Heart right ventricle (tissue), 16 donors: ENCODE measurements around the gene PLEKHA5. TPM values are rescaled to one million over a fixed set of nuclear protein-coding genes. Genes with fewer than 3 reads are reported as not detected.
A peak's percentile ranks its signal among the peaks of the same experiment; 100 is the strongest.

Experiments
- ATAC-seq, 8 donors: fragments of 200-7000 bp; cut with Tn5 transposase; one replicate each; pipeline ENCODE4 v1.9.1; 2020; ENCODE audit warnings: mild to moderate bottlenecking in 8 of 8, moderate library complexity in 8 of 8, moderate number of reproducible peaks in 1 of 8
- DNase-seq, 2 donors: peaks; one replicate each; pipeline ENCODE4 v3.0.0-alpha.2; 2020
- H3K27ac ChIP-seq, 10 donors: fragments of 200-600 bp; sonication (generic) in 2 of 10; one replicate each; pipeline versions ENCODE4 v1.5.0 to v1.8.0; 2020 to 2022; ENCODE audit warnings: mild to moderate bottlenecking in 3 of 10
- H3K27me3 ChIP-seq, 7 donors: fragments of 200-600 bp; one replicate each; pipeline ENCODE4 v1.8.0; 2021 to 2022; ENCODE audit warnings: mild to moderate bottlenecking in 2 of 7
- H3K36me3 ChIP-seq, 9 donors: fragments of 200-600 bp; sonication (generic) in 1 of 9; one replicate each; pipeline versions ENCODE4 v1.5.0 to v1.8.0; 2020 to 2022; ENCODE audit warnings: mild to moderate bottlenecking in 2 of 9
- H3K4me1 ChIP-seq, 9 donors: fragments of 200-600 bp; sonication (generic) in 1 of 9; one replicate each; pipeline versions ENCODE4 v1.5.0 to v1.8.0; 2020 to 2022; ENCODE audit warnings: mild to moderate bottlenecking in 4 of 9
- H3K4me3 ChIP-seq, 10 donors: fragments of 200-600 bp; sonication (generic) in 2 of 10; one replicate each; pipeline versions ENCODE4 v1.5.0 to v1.8.0; 2020 to 2022; ENCODE audit warnings: mild to moderate bottlenecking in 7 of 10, moderate library complexity in 2 of 10
- H3K9me3 ChIP-seq, 11 donors: fragments of 200-600 bp in 10 of 11; sonication (generic) in 2 of 11; one replicate each; pipeline versions ENCODE4 v1.5.0 to v1.8.0; 2013 to 2022; ENCODE audit warnings: mild to moderate bottlenecking in 2 of 11, control low read depth in 1 of 11, moderate library complexity in 1 of 11
- CTCF ChIP-seq, 9 donors: fragments of 200-600 bp; sonication (generic) in 2 of 9; IDR thresholded peaks; one replicate each; pipeline versions ENCODE4 v1.5.0 to v1.8.0; 2021 to 2022; ENCODE audit warnings: antibody characterized with exemption in 9 of 9, mild to moderate bottlenecking in 5 of 9, moderate library complexity in 1 of 9
- WGBS, 2 donors: extraction: QIAGEN DNeasy Blood & Tissue Kit; methylation state at CpG; one replicate each; pipeline ENCODE4 v1.1.7; 2013; ENCODE audit warnings: inconsistent platforms in 1 of 2; 5-methylcytosine and 5-hydroxymethylcytosine counted together
- intact Hi-C, 10 donors: fragments of 100-400 bp; cut with DNase I; formaldehyde crosslinking; loops; one replicate each; pipeline versions ENCODE4 v1.11.1 to v1.14.2; 2022
- polyA plus RNA-seq, 2 donors: library from polyadenylated mRNA; stranded (reverse); fragments of 200-250 nt; gene quantifications; one replicate each; pipeline ENCODE4 v1.2.3, GENCODE V29; 2013
- total RNA-seq, 10 donors: library from RNA; stranded (reverse); fragmentation: NEBNext Ultra II Directional in 3 of 10; extraction: Animal tissue kit (Norgen Biotek cat#: 25700) in 3 of 10; gene quantifications; one replicate each; pipeline versions ENCODE4 v1.2.1 to v1.2.4, GENCODE V29; 2021 to 2023
- donor health status: Arrhythmogenic right ventricular cardiomyopathy.
- donor health status: ischemic (EF 13 %, LVEDD 7.1; RV severe dilation, severe dysfunction).
- donor health status: healthy with polysubstance abuse.
- donor health status: DM: no; HTN: yes; CAD: no.
- donor health status: DM: no; HTN: no; CAD: no.
- donor health status: ischemic (EF 25% LVEDD 6.9; RV normal size, moderate dysfunction).
- donor health status: ischemic (EF 25% LVEDD 5.7; RV mildly dilated, moderate dysfunction).
- donor health status: healthy.
- donor health status: DM: yes; HTN: yes; CAD: no.
- donor health status: Ischemic cardiomyopathy.
- donor health status: ischemic (EF 35%, LVEDD 5.7; RV mildly dilated, moderate dysfunction).
- donor health status: nonischemic (EF 11% LVEDD 7.7; RV severe dilation, severe dysfunction).
- donor health status: DM: yes; HTN: yes; CAD: no.
- donor health status: PGD.
- donor health status: ischemic (EF 29% LVEDD 5.4; RV normal size, mild dysfunction).
- donor health status: nonischemic (EF 23%, LVEDD 6.1; RV moderate dilation, normal function).

Gene PLEKHA5
- total and polyA plus RNA-seq, 12 donors: 11.8 to 77.1 (median 61.8) TPM

- WGBS, 2 donors: 71% methylated on average over 6 of the region's 6 CpGs
- H3K4me1 ChIP-seq: peaks cover 0 to 46% (median 28%) of the 10 kb centered on the region in 9 donors
- H3K9me3 ChIP-seq: no peaks in the 10 kb centered on the region
- peak overlapping the region in 1 of 10 donors; percentile 16 for H3K27ac ChIP-seq
- TF ChIP-seq CTCF (IDR thresholded peaks at IDR 0.05): no peak
- H3K4me3 ChIP-seq: no peak overlapping the region
- ATAC-seq (peak in 1 of 8 donors; percentile 29), DNase-seq (no peak)
- intact Hi-C loops: no loop called here
- H3K36me3 ChIP-seq: peaks cover 0 to 28% (median 0%) of the 10 kb centered on the region in 9 donors
- no peaks in the 10 kb centered on the region for H3K27me3 ChIP-seq
Observed at GRCh38 chr12:19144287-19144686, 14.8 kb downstream of the PLEKHA5 start.

- ATAC-seq (no peak), DNase-seq (no peak)
- Histone ChIP-seq H3K4me3 (no peak overlapping the region), H3K9me3 (no peaks in the 10 kb centered on the region), H3K4me1 (peaks cover 0 to 46% (median 21%) of the 10 kb centered on the region in 9 donors), H3K36me3 (peaks cover 0 to 28% (median 0%) of the 10 kb centered on the region in 9 donors), H3K27me3 (no peaks in the 10 kb centered on the region), H3K27ac (peak overlapping the region in 1 of 10 donors; percentile 24)
- WGBS, 2 donors: 37 to 58% methylated on average over 2 of the region's 2 CpGs
- TF ChIP-seq CTCF (IDR thresholded peaks at IDR 0.05): no peak
- intact Hi-C loops: no loop called here
Observed at GRCh38 chr12:19144985-19145384, 15.5 kb downstream of the PLEKHA5 start.

DNA sequence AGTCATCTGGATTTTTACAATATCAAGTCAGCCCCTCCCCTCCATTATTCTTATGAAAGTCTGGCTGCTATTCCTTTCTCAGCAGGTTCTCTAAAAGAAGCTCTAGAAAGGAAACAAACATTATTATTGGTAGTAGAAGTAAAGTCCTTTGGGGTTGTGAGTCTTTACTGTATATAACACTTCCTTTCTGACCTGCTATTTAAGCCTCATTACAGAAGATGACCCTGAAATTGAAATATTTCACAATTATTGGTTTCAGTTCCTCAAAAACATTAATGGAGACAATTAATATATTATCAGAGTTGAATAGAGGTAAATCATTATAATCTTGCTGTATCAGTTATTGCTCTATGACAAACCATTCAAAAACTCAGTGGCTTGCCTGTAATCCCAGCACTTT, 19.3 kb downstream of the PLEKHA5 start:
- ATAC-seq: no peak

GRCh38 chr12:19150273-19150900, 20.9 kb downstream of the PLEKHA5 start:
- H3K27ac ChIP-seq: peak overlapping the region; percentile 36 to 87 (median 76)
- H3K9me3 ChIP-seq: no peaks in the 10 kb centered on the region
- peaks cover 0 to 7% (median 0%) of the 10 kb centered on the region in 9 donors for H3K36me3 ChIP-seq
- H3K4me3 ChIP-seq: no peak overlapping the region
- ATAC-seq (peak; percentile 67 to 95 (median 90)), DNase-seq (peak in 1 of 2 donors; percentile 29)
- intact Hi-C loops: no loop called here
- no peak for TF ChIP-seq CTCF (IDR thresholded peaks at IDR 0.05)
- peaks cover 0 to 55% (median 22%) of the 10 kb centered on the region in 9 donors for H3K4me1 ChIP-seq
- no peaks in the 10 kb centered on the region for H3K27me3 ChIP-seq
- WGBS, 2 donors: 40 to 69% methylated on average over 2 of the region's 2 CpGs

More for the DNA sequence above, 19.3 kb downstream of the PLEKHA5 start:
- H3K27ac ChIP-seq: peak overlapping the region in 6 of 10 donors; percentile 25 to 87 (median 82)
- DNase-seq: no peak
- H3K9me3 ChIP-seq: no peaks in the 10 kb centered on the region
- no peak for TF ChIP-seq CTCF (IDR thresholded peaks at IDR 0.05)
- H3K27me3 ChIP-seq: no peaks in the 10 kb centered on the region
- no peak overlapping the region for H3K4me3 ChIP-seq
- intact Hi-C loops: no loop called here
- peaks cover 0 to 18% (median 0%) of the 10 kb centered on the region in 9 donors for H3K36me3 ChIP-seq
- peaks cover 0 to 54% (median 17%) of the 10 kb centered on the region in 9 donors for H3K4me1 ChIP-seq
